ENCODE results near the gene GAS7.

Gene GAS7

GRCh38 chr17:10170233-10170632 is 28.2 kb downstream of the GAS7 start:
- no peak for DNase-seq

GRCh38 chr17:10169290-10169689 is 29.1 kb downstream of the GAS7 start:
- DNase-seq: no peak

- no peak for DNase-seq
Measured at GRCh38 chr17:10166176-10166935, 32.0 kb downstream of the GAS7 start.

GRCh38 chr17:10162096-10162495 is 36.3 kb downstream of the GAS7 start:
- DNase-seq: no peak

GRCh38 chr17:10161386-10161785 is 37.0 kb downstream of the GAS7 start:
- no peak for DNase-seq

- no peak for DNase-seq
Measured at GRCh38 chr17:10156948-10157607, 41.3 kb downstream of the GAS7 start.

GRCh38 chr17:10156599-10156947 is 41.8 kb downstream of the GAS7 start:
- no peak for DNase-seq

- no peak for DNase-seq
Measured at GRCh38 chr17:10156077-10156435, 42.4 kb downstream of the GAS7 start.

GRCh38 chr17:10155371-10156076 is 42.9 kb downstream of the GAS7 start:
- DNase-seq: no peak

GRCh38 chr17:10151667-10152496 is 46.5 kb downstream of the GAS7 start:
- DNase-seq: no peak

GRCh38 chr17:10149573-10150399 is 48.6 kb downstream of the GAS7 start:
- DNase-seq: no peak

- no peak for DNase-seq
Measured at GRCh38 chr17:10147761-10148415, 50.5 kb downstream of the GAS7 start.

GRCh38 chr17:10147040-10147439 is 51.4 kb downstream of the GAS7 start:
- DNase-seq: no peak

- no peak for DNase-seq
Measured at GRCh38 chr17:10144982-10145381, 53.4 kb downstream of the GAS7 start.

- DNase-seq: no peak
Measured at GRCh38 chr17:10144456-10144855, 54.0 kb downstream of the GAS7 start.

- DNase-seq: no peak
Measured at GRCh38 chr17:10141436-10141835, 57.0 kb downstream of the GAS7 start.

GRCh38 chr17:10139577-10139976 is 58.8 kb downstream of the GAS7 start:
- DNase-seq: no peak

- DNase-seq: no peak
Measured at GRCh38 chr17:10136258-10136981, 62.0 kb downstream of the GAS7 start.

GRCh38 chr17:10135539-10136257 is 62.7 kb downstream of the GAS7 start:
- DNase-seq: no peak

- DNase-seq: no peak
Measured at GRCh38 chr17:10130677-10131076, 67.7 kb downstream of the GAS7 start.
